Adrenal gland (tissue), 5 donors: ENCODE measurements around the gene PTCRA.

Experiments used
- CTCF ChIP-seq, 6 experiments: fragments of 450-650 bp in 4 of 6; fragments of 200-600 bp in 2 of 6; sonication (generic) in 1 of 6; IDR thresholded peaks; 1 replicate in 5 of 6; 2 replicates in 1 of 6; pipeline versions ENCODE4 v1.5.1 to v1.8.0; 2016 to 2021; ENCODE audit warnings: antibody characterized with exemption in 6 of 6, mild to moderate bottlenecking in 2 of 6, moderate library complexity in 1 of 6
- POLR2A ChIP-seq, 2 donors: fragments of 450-650 bp; IDR thresholded peaks; one replicate each; pipeline ENCODE4 v1.6.1; 2017; ENCODE audit warnings: antibody characterized with exemption in 2 of 2, mild to moderate bottlenecking in 2 of 2, moderate library complexity in 1 of 2
- donor health status: DM: no; HTN: no; CAD: no.

DNA sequence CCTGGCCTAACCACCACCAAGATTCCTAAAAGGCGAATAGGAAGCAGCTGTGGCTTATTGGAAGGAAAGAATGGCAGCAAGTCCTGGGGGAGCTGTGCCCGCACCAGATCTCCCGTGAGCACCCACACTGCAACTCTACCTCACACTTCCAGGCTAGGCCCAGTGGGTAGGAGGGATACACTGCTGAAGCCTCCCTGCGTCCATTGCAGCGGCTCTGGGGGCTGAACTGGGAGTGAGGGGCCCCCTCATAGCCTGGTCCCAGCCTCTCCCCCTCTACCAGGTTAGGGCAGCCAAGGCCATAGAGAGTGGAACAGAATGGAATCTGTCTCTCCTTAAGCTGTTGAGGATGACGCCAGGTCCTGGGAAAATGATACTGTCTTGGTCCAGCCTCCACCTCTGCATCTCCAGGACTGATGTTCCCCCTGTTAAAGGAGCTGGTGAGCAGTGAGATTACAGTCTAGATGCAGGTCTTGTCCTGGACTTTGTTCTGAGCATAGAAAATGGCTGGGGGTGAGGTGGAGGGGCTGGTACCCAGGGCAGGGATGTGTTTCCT lies 24.7 kb downstream of the PTCRA start:
- TF ChIP-seq CTCF (IDR thresholded peaks at IDR 0.05) (no peak), POLR2A (IDR thresholded peaks at IDR 0.05) (no peak)
